Measurements from ENCODE around the gene KIF2C. TPM values are rescaled to one million over a fixed set of nuclear protein-coding genes. Genes with fewer than 3 reads are reported as not detected.
"Not testable (repeated sequence)": the region's sequence is repeated elsewhere in the genome, so short reads cannot be mapped to it uniquely, and the experiment has no call there.

Gene KIF2C
- total RNA-seq, 1 donor: 3.0 TPM

DNA sequence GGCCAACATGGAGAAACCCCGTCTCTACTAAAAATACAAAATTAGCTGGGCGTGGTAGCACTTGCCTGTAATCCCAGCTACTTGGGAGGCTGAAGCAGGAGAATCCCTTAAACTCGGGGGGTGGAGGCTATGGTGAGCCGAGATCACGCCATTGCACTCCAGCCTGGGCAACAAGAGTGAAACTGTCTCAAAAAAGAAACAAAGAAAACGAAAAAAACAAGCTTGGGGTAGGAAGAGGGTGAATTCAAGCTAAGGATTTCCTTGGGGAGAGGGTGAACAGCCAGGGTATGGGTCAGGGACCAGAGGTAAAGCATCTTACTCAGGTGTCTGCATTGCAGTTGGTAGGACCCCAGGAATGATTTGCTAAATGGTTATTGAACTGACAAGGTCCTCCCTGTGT lies 26.8 kb downstream of the KIF2C start:
- not testable (repeated sequence) for DNase-seq (ENCODE audit: low read depth in 2 of 3, low spot score in 2 of 3)

DNA sequence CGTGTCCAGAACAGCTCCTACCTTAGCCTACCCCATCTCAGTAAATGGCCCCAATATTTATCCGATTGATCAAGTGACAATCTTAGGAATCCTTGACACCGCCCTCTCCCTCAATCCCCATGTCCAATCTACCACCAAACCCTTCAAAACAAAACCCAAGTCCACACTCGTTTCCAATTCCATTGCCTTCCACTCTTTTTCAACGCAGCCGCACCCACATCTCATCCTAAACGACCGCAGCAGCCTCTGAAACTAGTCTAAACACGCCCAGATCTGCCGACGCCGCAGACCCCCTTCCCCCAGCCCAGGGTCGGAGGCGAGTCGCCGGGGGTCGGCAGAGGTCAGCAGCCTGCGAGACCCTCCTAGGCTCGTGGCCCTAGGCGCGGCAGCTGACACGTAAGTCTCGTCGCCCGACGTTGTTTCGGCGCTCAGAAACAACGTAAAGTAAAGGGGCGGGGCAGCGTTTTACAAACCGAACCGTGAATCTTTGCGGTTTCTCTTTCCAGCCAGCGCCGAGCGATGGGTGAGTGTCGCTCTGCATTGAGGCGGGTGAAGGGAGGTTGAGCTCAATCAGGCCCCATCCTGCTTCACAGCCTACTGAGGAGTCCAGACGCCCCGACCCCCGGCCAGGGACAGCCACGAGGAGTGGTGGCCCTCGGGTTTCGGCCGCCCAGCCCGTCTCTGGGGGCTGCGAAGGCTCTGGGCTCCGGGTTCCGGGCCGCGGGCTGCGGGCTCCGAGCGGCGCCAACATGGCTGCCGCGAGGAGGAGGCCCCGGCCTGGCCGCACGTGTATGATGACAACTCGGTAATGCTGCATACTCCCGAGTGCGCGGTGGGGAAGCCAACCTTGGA lies 35.7 kb downstream of the KIF2C start, which contains the start of gene RPS8:
RPS8 (plus strand) TSS at position 463 of the 852 bp plus-strand sequence; CDS start at position 520, 57 bp downstream.
- peak; percentile 80 to 96 (median 93) for DNase-seq (ENCODE audit: low read depth in 2 of 3, low spot score in 2 of 3)

DNA sequence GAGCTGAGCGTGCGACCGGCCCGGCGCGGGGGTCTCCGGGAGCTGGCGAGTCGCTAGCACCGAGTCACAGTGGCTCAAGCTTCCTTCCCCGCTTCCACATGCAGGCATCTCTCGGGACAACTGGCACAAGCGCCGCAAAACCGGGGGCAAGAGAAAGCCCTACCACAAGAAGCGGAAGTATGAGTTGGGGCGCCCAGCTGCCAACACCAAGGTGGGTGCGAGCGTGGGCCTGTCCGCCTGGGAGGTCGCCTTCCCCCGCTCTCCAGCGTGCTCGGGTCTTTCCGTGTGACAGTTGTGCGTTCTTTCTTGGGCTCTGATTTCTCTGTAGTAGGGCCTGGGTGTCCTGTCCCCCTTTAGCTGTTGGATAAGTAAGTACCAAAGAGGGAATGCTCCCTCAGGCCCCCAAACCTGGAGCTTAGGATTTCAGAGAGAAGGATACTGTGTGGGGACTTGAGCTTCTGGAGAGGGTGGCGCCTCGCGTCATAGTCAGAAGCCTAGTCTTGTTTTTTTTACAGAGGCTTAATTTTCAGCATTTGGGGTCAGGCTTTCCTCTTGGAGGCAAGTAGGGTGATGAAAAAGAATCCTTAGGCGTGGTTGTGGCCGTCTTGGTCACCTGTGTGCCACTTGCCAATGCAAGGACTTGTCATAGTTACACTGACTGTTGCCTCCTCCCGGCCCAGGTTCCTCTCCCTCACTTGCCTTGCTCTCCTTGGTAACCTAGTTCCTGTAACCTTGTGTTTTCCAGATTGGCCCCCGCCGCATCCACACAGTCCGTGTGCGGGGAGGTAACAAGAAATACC lies 36.5 kb downstream of the KIF2C start:
- DNase-seq (ENCODE audit: low read depth in 2 of 3, low spot score in 2 of 3): peak in 2 of 3 donors; percentile 52 to 60

DNA sequence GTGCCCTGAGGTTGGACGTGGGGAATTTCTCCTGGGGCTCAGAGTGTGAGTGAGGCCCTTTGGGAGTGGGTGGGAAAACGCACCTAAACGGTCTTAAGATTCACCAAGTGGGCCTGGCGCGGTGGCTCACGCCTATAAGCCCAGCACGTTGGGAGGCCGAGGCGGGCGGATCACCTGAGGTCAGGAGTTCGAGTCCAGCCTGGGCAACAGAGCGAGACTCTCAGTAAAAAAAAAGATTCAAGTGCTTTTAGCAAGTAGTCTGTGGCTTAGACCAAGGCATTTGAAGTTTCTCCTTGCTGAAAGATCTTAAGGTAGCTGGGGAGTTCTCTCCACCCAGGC lies 37.1 kb downstream of the KIF2C start:
- no peak for DNase-seq (ENCODE audit: low read depth in 2 of 3, low spot score in 2 of 3)

DNA sequence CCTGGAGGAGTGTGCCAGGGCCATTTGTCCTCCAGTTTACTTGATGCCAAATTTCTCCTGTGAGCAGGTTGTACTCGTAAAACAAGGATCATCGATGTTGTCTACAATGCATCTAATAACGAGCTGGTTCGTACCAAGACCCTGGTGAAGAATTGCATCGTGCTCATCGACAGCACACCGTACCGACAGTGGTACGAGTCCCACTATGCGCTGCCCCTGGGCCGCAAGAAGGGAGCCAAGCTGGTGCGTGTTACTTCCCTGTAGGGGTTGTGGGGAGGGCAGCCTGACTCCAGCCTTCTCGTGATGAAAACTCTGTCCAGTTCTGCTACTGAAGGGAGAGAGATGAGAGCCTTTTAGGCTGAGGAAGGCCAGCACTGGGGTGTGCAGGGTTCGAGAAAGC lies 37.9 kb downstream of the KIF2C start:
- no peak for DNase-seq (ENCODE audit: low read depth in 2 of 3, low spot score in 2 of 3)

DNA sequence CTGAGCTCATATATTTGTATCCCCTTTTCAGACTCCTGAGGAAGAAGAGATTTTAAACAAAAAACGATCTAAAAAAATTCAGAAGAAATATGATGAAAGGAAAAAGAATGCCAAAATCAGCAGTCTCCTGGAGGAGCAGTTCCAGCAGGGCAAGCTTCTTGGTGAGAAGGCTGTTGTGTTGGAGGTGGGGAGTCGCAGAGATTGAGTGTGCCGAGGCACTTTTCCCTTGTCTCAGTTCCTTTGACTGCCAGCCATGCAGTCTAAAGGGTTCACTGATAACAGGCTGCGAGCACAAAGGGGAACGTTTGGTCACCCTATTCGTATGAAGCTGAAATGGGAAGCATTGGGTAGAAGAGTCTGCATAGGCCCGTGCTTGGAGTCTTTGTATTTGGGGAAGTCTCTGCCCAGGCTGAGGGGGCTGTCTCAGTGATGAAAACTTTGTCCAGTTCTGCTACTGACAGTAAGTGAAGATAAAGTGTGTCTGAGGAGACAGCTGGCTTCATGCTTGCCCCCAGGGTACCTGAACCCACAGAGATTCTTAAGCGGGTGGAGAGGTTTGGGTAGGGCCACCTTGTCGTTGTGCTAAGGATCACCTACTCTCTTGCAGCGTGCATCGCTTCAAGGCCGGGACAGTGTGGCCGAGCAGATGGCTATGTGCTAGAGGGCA lies 38.5 kb downstream of the KIF2C start:
- no peak for DNase-seq (ENCODE audit: low read depth in 2 of 3, low spot score in 2 of 3)

DNA sequence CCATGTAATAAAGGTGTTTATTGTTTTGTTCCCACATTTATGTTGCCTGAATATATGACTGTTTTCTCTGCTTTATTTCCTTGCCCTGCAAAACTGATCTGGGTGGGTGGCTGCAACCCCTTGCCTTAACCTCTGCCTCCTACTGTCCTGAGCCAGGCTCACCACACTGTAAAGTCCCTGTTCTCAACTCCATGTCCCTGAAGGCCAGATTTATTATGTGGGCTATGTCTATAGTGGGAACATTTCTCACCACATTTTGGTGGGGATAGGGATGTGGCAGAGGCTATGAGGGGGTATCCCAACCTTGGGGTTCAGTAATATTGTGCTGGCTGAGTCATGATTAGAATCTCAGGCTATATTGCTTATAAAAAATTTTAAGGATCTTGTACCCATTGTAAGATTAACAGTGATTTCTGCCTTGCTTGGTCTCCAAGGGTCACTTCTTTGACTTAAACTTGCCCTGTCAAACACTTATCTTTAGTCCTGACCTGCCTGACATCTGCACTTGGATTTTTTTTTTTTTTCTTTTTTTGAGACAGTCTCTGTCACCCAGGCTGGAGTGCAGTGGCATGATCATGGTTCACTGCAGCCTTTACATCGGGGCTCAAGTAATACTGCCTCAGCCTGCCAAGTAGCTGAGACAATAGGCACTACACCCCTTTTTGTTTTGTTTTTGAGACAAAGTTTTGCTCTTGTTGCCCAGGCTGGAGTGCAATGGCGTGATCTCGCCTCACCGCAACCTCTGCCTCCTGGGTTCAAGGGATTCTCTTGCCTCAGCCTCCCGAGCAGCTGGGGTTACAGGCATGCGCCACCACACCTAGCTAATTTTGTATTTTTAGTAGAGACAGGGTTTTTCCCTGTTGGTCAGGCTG lies 39.3 kb downstream of the KIF2C start:
- DNase-seq (ENCODE audit: low read depth in 2 of 3, low spot score in 2 of 3): no peak

DNA sequence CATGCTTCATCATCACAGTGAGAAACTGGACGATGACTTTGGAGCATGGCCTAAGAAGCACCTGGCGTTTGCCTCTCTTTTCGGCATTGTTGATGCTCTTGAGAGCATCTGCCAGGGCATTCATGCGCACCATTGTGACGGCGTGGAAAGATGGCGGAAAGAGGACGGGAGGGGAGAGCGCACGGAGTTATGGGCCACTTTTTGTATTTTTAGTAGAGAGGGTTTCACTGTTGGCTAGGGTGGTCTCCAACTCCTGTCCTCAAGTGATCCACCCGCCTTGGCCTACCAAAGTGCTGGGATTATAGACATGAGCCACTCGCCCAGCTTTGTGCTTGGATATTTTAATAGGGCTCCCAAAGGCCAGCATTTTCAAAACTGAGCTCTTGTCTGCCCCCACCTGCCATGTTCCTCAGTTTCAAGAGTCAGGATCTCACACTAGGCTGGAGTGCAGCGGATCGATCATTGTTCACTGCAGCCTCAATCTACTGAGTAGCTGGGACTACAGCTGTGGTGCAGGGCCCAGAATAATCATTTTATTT lies 41.0 kb downstream of the KIF2C start:
- no peak for DNase-seq (ENCODE audit: low read depth in 2 of 3, low spot score in 2 of 3)

DNA sequence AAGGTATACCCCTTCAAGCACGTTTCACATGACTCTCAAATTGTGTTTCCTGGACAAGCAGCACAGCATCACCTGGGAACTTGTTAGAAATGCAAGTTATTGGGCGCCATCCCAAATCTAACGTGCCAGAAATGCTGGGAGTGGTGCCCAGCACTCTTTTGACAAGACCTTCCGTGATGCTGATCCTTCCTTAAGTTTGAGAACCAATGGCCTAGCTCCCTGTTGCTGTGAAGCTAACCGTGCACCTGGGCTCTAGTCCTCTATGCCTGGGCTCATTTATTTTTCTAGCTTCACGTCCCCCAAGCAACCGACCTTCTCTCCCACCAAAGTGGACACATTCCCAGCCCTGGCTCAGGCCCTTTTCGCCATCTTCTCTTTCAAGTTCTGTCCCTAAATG lies 44.1 kb downstream of the KIF2C start:
- no peak for DNase-seq (ENCODE audit: low read depth in 2 of 3, low spot score in 2 of 3)

DNA sequence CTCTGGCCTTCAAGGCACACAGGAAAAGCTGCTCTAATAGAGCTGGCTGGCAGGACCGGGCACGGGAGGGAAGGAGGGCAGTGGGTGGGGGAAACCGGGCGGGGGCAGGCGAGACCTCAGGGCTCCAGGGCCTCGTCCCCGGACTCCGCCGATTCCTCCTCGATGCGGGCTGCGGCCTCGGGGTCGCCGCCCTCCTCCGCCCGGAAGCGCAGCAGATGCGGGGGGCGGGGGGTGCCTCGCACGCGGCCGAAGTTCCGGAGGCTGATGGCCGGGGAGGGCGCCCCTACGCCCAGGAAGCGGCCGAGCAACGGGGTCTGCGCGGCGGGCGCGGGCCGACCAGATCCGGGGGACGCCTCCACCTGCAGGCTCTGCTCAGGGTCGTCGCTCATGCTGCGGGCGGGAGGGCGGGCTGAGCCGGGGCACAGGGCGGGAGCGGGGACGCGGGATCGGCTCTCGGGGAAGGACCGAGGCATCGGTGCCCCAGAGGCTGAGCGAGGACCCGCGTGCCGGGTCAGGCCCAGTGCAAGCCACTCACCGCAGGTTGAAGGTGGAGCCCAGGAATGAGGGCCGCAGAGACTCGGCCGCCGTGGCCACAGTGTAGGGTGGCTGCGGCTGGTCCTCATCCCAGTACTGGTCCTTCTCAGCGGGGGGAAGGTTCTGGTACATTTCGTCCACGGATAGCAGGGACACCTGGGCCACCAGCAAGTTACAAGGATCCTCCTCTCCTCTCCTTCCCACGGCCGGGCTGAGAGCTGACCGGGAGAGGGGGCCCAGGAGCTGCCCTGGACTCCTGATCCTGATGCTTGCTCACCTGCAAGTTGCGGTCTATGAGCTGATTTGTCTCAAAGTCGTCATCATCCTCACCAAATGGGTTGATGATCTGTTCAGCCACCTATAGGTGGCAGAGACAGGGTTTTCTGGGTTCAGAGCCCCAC lies 44.7 kb downstream of the KIF2C start:
- DNase-seq (ENCODE audit: low read depth in 2 of 3, low spot score in 2 of 3): peak in 1 of 3 donors; percentile 33

DNA sequence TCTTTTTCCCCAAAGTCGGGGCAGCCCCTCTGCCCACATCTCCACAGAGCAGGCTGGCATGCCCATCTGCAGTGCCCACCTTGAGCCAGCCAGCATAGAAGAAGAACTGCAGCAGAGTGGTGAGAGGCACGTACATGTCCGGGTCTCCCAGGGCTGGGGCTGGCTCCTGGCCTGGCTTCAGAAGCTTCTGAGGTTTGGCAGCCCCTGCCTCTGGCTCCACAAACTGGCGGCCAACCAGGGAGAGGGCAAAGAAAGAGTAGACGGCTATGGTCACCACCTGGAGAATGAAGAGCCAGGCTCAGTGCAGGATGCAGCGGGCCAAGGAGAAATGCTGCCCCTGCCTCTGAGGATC lies 45.4 kb downstream of the KIF2C start:
- DNase-seq (ENCODE audit: low read depth in 2 of 3, low spot score in 2 of 3): no peak

DNA sequence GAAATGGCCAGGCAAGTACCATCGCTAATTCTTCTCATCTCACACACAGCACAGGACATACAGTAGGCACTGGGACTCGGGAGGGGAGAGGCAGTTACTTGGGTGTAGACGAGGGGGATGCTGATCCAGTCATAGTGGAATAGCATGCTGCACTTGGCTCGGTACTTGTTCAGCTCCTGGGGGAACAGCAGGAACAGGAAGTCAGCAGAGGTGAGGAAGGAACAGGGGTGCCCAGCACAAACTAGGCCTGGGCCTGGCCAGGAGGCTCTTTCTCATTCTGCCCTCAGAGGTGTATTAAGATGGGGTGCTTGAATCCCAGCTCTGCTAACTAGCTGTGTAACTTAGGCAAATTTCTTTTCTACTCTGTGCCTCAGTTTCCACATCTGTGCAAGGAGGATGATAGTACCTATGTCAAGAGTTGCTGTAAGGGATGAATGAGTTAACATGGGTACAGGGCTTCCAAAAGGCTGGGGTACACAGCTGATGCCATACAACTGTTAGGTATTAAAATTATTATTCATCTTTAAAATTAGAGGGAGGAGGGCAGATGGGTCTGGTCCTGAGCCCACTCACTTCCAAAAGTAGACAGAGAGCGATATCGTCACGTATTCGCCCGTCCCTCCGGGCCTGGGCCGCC lies 46.0 kb downstream of the KIF2C start:
- no peak for DNase-seq (ENCODE audit: low read depth in 2 of 3, low spot score in 2 of 3)

DNA sequence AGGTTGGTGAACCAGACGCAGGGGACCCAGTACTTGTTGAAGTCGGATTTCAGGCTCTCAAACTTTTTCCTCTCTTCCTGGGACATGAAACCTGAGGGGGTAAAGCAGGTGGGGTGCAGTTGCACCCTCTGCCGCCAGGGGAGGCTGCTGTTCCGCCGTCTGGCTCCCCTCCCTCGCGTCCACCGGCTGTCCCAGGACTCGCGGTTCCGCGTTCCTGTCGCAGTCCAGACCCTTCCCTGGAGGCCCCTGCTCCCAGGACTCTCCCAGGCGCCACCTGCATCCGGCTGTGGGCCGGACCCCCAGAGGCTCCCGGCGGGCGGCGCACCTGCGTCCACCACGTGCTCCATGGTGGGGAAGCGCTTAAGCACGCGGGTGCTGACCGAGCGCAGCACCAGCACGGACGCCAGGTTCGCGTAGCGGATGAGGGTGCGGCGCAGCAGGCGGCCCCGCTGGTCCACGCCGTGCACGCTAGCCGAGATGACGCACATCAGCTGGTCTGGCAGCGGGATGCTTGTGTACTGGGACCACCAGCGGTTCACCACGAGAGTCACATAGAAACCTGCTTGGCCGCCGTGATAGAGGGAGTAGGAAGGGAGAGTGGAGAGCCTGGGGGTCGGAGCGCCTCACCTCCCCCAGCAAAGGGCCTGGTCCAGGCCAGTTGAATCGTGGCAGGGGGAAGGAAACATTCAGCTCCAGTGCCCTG lies 46.7 kb downstream of the KIF2C start:
- peak; percentile 74 to 75 (median 75) for DNase-seq (ENCODE audit: low read depth in 2 of 3, low spot score in 2 of 3)

DNA sequence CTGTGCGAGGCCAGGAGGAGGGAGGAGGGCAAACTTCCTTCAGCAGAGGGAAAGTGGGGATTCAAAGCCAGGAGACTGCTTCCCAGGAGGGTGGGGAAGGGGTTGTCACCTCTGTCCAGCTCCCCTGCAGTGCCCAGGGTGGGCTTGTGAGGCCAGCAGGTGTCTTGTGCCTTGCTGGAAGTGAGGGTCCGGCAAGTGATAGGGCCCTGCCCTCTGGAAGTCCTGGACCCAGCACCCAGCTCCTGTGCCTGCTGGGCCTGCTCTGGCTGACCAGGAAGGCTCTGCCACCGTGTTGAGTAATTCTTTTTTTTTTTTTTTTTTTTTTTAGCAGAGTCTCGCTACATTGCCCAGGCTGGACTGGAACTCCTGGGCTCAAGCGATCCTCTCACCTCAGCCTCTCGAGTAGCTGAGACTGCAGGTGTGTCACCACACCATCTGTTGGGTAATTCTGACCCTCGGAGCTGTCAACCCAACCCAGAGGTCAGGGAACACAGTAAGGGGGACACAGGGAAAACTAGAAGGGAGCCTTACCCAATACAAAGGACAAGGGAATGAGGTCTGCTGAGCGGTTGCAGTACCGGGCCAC lies 47.3 kb downstream of the KIF2C start:
- DNase-seq (ENCODE audit: low read depth in 2 of 3, low spot score in 2 of 3): no peak

DNA sequence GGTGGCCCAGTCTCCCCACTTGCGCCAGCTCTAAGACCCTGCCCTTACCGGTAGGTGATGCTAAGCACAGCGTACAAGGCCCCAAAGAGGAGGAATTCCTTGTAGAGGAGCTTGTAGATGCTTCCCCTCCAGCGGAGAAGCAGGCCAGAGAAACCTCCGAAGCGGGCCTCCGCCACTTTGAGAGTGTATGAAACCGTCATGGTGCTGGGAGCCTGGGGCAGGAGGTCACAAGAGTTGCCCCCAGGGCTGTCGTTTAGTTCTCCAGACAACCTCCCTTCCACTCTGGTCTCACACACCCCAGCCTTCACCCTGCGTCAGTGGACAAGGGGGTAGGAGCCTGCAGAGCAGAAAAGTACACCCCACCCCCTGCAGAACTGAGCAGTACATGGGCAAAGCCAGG lies 47.9 kb downstream of the KIF2C start:
- DNase-seq (ENCODE audit: low read depth in 2 of 3, low spot score in 2 of 3): no peak

DNA sequence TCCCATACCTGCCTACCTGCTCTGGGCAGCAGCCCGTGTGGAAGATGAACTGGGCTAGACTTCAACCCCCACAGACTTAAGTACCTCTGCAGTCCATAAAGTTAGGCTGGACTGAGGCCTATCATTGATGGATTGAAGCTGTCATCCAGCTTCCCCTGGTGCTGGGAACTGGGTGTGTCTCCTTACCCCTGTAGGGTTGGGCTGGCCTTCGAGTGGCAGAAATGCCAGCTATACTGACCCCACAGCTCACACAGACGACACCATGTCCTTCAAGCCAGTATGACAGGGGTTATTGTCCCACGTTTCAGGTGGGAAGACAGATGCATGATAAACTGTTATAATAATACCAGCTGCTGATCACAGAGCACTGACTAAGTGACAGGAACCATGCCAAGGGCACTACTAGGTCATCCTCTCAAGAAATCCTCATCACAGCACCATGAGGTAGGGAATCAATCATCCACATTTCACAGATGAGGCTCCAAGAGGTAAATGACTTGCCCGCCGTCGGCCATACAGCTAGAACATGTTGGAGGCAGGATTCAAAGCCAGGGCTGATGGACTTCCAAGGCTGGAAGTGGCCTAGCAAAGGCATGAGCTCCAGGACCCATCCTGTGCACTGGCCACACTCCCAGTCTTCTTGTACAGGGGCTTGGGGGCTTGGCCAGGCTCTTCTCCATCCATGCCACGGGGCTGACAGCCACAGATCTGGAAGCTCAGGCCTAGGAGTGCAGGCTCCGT lies 48.7 kb downstream of the KIF2C start, which contains the start of gene BEST4:
BEST4 (minus strand) TSS at position 51 of the 741 bp plus-strand sequence. CDS start 465 bp downstream, outside the sequence.
- no peak for DNase-seq (ENCODE audit: low read depth in 2 of 3, low spot score in 2 of 3)
